ENCODE data around the gene PPL. TPM values are rescaled to one million over a fixed set of nuclear protein-coding genes. Genes with fewer than 3 reads are reported as not detected.

Gene PPL
- total RNA-seq, 1 donor from 2014 or later = 0.31 TPM

DNA sequence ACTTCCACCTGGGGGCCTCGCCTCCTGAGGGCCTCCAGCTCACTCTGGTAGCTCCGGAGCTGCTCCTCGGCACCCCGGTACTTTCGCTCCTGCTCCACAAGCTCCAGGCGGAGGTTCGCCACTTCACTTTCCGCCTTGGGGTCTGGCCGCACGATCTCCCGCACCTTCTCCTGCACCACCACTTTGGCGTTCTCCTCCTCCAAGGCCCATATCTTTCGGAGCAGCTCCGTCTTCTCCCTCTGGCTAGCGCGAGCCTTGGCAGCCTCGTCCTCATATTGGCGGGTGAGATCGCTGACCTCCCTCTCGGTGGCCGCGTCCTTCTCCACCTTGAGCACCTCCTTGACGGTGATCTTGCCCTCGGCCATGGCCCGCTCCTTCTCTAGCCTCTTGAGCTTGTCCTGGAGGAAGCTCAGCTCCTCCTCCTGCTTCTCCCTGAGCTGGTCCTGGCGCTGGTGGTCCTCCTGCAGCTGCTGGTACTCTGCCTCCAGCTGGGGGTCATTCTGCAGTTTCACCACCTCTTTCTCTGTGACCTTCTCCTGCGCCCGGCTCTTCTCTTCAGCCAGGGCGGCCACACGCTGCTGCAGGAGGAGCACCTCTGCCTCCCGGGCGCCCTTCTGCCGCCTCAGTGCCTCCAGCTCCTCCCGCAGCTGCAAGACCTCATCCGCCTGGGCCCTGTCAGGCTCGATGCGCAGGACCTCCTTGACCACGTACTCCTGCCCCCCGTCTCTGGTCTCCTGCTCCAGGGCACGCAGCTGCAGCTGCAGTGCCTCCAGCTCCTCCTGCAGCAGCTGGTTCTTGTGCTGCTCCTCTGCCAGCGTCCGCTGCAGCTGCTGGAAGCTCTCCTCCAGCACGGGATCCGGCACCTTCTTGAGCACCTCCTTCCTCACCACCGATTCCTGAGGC is 51.7 kb downstream of the PPL start:
- no peak for DNase-seq

GRCh38 chr16:4884209-4884608 is 52.7 kb downstream of the PPL start:
- no peak for DNase-seq

DNA sequence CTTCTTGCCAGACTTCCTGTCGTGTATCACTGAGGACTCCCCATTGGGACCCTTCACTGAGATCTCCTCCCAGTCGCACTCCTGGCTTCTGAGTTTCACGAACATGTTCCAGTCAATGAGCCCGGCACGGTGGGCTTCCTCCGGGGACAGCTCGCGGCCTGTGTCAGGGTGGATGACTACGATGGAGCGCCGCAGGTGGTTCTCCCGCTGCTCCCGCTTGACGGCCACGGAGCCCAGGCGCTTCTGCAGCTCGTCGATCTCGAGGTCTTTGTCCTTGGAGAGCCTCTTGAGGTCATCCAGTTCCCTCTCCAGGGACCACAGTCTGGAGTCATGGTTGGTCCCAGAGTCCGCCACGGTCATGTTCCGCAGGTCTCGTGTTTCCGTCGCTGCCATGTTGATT is 53.4 kb downstream of the PPL start:
- DNase-seq = no peak

DNA sequence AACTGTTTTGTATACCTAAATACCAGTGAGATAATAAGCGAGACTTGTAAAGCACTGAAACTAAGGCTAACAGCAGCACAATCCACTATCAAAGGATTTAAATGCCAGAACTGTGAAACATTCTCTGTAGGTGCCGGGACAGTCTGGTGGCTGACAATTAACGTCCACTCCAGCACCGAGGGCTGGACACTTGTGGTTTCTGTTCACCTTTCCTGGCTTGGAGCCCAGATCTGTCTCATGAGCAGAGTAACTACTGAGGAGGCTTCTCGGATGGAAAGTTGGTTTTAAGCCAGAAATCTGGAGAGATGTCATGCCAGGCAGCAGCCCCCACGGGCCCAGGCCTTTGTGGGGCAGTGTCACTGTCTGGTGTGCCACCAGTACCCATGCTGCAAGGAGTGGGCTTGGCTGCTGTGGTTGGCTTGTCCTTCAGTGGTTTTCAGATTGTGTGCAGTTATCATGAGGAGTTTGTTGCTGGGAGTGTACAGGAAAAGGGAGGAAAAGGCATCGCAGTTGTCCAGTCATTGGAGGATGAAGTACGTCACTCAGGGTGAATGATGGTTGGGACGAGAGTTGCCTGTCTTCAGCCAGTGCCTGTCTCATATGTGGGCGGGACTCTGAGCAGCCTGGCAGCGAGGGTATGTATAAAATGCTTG is 54.2 kb downstream of the PPL start:
- DNase-seq = no peak

GRCh38 chr16:4882000-4882632 is 54.8 kb downstream of the PPL start:
- DNase-seq = no peak

GRCh38 chr16:4880006-4880580 is 56.9 kb downstream of the PPL start:
- DNase-seq = no peak

GRCh38 chr16:4879049-4879448 is 57.9 kb downstream of the PPL start:
- DNase-seq = no peak

GRCh38 chr16:4877380-4877685 is 59.6 kb downstream of the PPL start:
- DNase-seq = no peak

GRCh38 chr16:4876646-4877379 is 60.1 kb downstream of the PPL start:
- DNase-seq = no peak

DNA sequence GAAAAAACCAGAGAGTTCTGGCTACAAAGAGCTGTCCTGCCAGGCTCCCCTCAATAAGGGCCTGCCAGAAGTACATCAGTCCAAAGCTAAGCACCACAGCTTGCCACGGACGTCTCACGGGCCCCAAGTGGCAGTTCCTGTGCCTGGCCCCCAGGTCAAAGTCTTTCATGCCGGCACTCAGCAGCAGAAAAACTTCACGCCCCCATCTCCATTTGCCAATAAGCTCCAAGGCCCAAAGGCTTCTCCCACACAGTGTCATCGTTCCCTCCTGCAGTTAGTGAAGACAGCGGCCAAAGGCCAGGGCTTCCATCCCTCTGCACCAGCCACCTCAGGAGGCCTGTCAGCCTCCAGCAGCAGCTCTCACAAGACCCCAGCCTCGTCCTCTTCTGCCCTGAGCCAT is 62.3 kb downstream of the PPL start:
- DNase-seq = no peak

DNA sequence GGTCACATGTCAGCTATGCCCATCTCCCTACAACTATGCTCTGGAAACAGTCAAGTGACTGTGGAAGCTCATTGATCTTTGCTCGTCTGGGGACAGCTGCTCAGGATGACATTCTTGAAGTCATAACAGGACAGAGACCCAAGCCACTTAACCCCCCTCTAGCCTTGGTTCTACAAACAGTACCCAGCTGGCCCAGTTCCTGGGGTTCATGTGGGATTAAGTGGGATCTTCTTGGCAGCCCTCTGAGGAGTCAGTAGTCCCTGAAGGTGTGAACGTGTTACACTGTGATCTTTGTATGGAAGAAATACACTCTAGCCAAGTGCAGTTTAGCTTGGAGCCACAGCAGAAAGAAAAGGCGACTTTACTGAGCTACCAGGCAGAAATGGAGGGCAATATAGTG is 63.9 kb downstream of the PPL start:
- DNase-seq = no peak

GRCh38 chr16:4871071-4871470 is 65.9 kb downstream of the PPL start:
- no peak for DNase-seq

- no peak for DNase-seq
Observed at GRCh38 chr16:4870138-4870671, 66.7 kb downstream of the PPL start.

GRCh38 chr16:4869147-4869805 is 67.7 kb downstream of the PPL start:
- no peak for DNase-seq

DNA sequence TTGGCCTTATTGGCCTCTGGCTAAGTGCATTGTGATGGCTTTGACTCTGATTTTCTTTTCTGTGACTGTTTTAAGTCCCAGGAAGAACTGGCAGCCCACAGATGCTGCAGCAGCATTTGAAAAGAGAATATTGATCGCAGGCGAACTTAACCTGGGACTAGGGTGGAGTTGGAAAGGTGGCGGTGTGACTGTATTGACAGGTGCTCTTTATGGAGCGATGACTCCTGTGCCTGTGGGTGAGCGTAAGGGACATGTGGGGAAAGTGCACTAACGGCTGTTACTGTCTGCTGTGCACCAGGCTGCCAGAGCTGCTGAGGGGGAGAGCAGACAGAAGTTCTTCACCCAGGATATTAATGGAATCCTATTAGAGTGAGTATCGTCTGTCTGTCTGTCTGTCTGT is 68.4 kb downstream of the PPL start:
- no peak for DNase-seq

GRCh38 chr16:4868026-4868425 is 68.9 kb downstream of the PPL start:
- DNase-seq = no peak

- no peak for DNase-seq
Observed at GRCh38 chr16:4866586-4866985, 70.4 kb downstream of the PPL start.

GRCh38 chr16:4865231-4865860 is 71.6 kb downstream of the PPL start:
- DNase-seq = no peak

DNA sequence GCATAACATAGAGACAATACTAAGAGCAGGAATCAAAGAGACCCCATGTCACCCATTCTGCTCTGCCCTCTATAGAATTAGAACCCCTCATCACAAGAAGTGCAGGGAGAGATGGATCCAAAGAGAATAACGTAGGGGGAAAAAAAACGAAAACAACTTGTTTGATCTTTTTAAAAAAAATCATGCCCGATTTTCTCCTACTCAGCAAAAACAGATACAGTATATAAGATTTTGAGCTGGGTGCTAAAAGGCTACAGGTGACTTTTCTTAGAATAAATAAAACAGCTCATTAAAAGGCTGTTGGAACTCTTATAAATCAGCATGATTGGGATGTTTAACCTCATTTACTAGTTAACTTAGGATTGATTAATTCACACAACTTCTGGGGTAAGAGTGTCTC is 72.2 kb downstream of the PPL start:
- no peak for DNase-seq

GRCh38 chr16:4862639-4863038 is 74.3 kb downstream of the PPL start:
- no peak for DNase-seq

DNA sequence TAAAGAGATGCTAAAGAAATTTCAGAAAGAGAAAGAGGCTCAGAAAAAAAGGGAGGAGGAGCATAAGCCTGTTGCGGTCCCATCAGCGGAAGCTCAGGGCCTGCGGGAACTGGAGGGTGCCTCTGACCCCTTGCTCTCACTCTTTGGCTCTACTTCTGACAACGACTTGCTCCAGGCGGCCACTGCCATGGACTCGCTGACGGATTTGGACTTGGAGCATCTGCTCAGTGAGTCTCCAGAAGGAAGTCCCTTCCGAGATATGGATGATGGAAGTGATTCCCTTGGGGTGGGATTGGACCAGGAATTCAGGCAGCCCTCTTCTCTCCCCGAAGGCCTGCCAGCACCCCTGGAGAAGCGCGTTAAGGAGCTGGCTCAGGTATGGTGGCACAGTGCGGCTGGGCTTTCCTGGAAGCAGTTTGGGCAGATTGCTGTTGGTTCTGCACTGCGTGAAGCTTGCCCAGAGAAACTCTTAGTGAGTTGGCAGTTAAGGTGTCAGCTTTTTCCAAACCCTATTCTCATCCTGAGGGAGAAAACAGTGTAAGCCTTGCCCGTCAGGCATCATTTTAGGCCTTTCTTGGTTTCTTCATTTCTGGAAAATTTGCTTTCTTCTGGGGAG is 76.1 kb downstream of the PPL start:
- no peak for DNase-seq

Data from occipital lobe (tissue), 2 donors.